ENCODE measurements around the gene P2RX4.

- TF ChIP-seq PRDM10 (CRISPR knock-in tag; IDR thresholded peaks at IDR 0.05; ENCODE audit: low read depth) (no peak), CHCHD3 (CRISPR knock-in tag; IDR thresholded peaks at IDR 0.05) (no peak), FOXJ3 (CRISPR knock-in tag; IDR thresholded peaks at IDR 0.05; ENCODE audit: borderline replicate concordance) (no peak), SNRNP70 (IDR thresholded peaks at IDR 0.05; ENCODE audit: low read depth, low read length) (no peak), CBFB (CRISPR knock-in tag; IDR thresholded peaks at IDR 0.05) (no peak), FOXK2 (IDR thresholded peaks at IDR 0.05) (no peak)
Observed at GRCh38 chr12:121217761-121218160, 7.8 kb downstream of the P2RX4 start.
